Stomach (tissue), 9 donors: ENCODE results near the gene P3H3. TPM values are rescaled to one million over a fixed set of nuclear protein-coding genes. Genes with fewer than 3 reads are reported as not detected.

Experiments
- DNase-seq, 2 donors: peaks; one replicate each; pipeline versions ENCODE4 v3.0.0 to v3.0.0-alpha.2; 2013 to 2019
- H3K27ac ChIP-seq, 5 donors: fragments of 200-600 bp in 4 of 5; sonication (generic) in 4 of 5; one replicate each; pipeline ENCODE4 v1.5.1; 2013 to 2019; ENCODE audit warnings: mild to moderate bottlenecking in 1 of 5, moderate library complexity in 1 of 5
- H3K27me3 ChIP-seq, 3 donors: fragments of 200-600 bp; sonication (generic); one replicate each; pipeline ENCODE4 v1.5.1; 2017 to 2019; ENCODE audit warnings: mixed run types in 1 of 3
- H3K36me3 ChIP-seq, 4 donors: fragments of 200-600 bp; sonication (generic); 1 replicate in 3 of 4; 2 replicates in 1 of 4; pipeline ENCODE4 v1.5.1; 2016 to 2019
- H3K4me1 ChIP-seq, 4 donors: fragments of 200-600 bp; sonication (generic); one replicate each; pipeline ENCODE4 v1.5.1; 2016 to 2019
- H3K4me3 ChIP-seq, 4 donors: fragments of 200-600 bp; sonication (generic) in 3 of 4; one replicate each; pipeline ENCODE4 v1.5.1; 2016 to 2019; ENCODE audit warnings: mild to moderate bottlenecking in 1 of 4
- H3K9me3 ChIP-seq, 4 donors: fragments of 200-600 bp; sonication (generic); one replicate each; pipeline ENCODE4 v1.5.1; 2016 to 2019
- CTCF ChIP-seq, 7 experiments: fragments of 450-650 bp in 4 of 7; fragments of 200-600 bp in 3 of 7; sonication (generic) in 3 of 7; IDR thresholded peaks; one replicate each; pipeline ENCODE4 v1.5.1; 2016 to 2019; ENCODE audit warnings: antibody characterized with exemption in 7 of 7, control low read depth in 2 of 7, mild to moderate bottlenecking in 1 of 7
- EP300 ChIP-seq: sonication (generic); formaldehyde crosslinking; IDR thresholded peaks from one replicate; pipeline ENCODE4 v1.6.1; 2017; ENCODE audit warnings: antibody characterized with exemption
- POLR2A ChIP-seq, 4 donors: fragments of 450-650 bp; IDR thresholded peaks; one replicate each; pipeline ENCODE4 v1.6.1; 2016; ENCODE audit warnings: antibody characterized with exemption in 4 of 4, control low read depth in 2 of 4, mild to moderate bottlenecking in 1 of 4, moderate library complexity in 1 of 4
- POLR2AphosphoS5 ChIP-seq, 3 donors: sonication (generic); formaldehyde crosslinking; IDR thresholded peaks; one replicate each; pipeline ENCODE4 v1.6.1; 2016; ENCODE audit warnings: antibody characterized with exemption in 3 of 3
- WGBS, 5 donors: extraction: QIAGEN DNeasy Blood & Tissue Kit in 3 of 5; methylation state at CpG; one replicate each; pipeline versions ENCODE4 v1.1.5 to v1.1.7; 2013 to 2018; 5-methylcytosine and 5-hydroxymethylcytosine counted together
- intact Hi-C: fragments of 100-400 bp; cut with DNase I; formaldehyde crosslinking; loops from one replicate; pipeline ENCODE4 v1.15.1; 2023; ENCODE audit warnings: low total_unique reads
- polyA plus RNA-seq, 3 donors: library from polyadenylated mRNA; stranded (reverse); fragments of 200-250 nt; gene quantifications; one replicate each; pipeline ENCODE4 v1.2.3, GENCODE V29; 2013
- total RNA-seq, 5 donors: library from RNA; depleted of rRNA; stranded (reverse); fragments of >200 nt; gene quantifications; one replicate each; pipeline versions ENCODE4 v1.1.0 to v1.2.3, GENCODE V29; 2014 to 2016
- donor health status: healthy with polysubstance abuse.
- donor health status: Bipolar disorder and iron deficiency.
- donor health status: healthy.

The P3H3 gene
- total and polyA plus RNA-seq, 8 donors: 7.0 to 41.1 (median 15.6) TPM

GRCh38 chr12:6855322-6855721 is 27.1 kb downstream of the P3H3 start:
- DNase-seq: no peak
- H3K27ac ChIP-seq: no peak overlapping the region
- TF ChIP-seq POLR2AphosphoS5 (IDR thresholded peaks at IDR 0.05): no peak
- TF ChIP-seq POLR2A (IDR thresholded peaks at IDR 0.05): no peak
- no peak for TF ChIP-seq EP300
- TF ChIP-seq CTCF (IDR thresholded peaks at IDR 0.05): no peak

GRCh38 chr12:6858799-6859198 is 30.6 kb downstream of the P3H3 start:
- intact Hi-C loops: no loop called here
- H3K27ac ChIP-seq: no peak overlapping the region
- H3K36me3 ChIP-seq: peaks cover 77 to 88% (median 87%) of the 10 kb centered on the region in 4 donors
- H3K4me3 ChIP-seq: no peak overlapping the region
- DNase-seq: no peak
- H3K4me1 ChIP-seq: peaks cover 0 to 10% (median 5%) of the 10 kb centered on the region in 4 donors
- TF ChIP-seq POLR2AphosphoS5 (IDR thresholded peaks at IDR 0.05): no peak
- TF ChIP-seq POLR2A (IDR thresholded peaks at IDR 0.05): no peak
- TF ChIP-seq EP300: no peak
- no peak for TF ChIP-seq CTCF (IDR thresholded peaks at IDR 0.05)
- 87 to 100% (median 94%) methylated on average over 2 of the region's 2 CpGs for WGBS, 5 donors
- H3K27me3 ChIP-seq: no peaks in the 10 kb centered on the region
- no peaks in the 10 kb centered on the region for H3K9me3 ChIP-seq

More at GRCh38 chr12:6855322-6855721, 27.1 kb downstream of the P3H3 start:
- Histone ChIP-seq H3K27me3 (no peaks in the 10 kb centered on the region), H3K4me1 (peaks cover 9 to 31% (median 25%) of the 10 kb centered on the region in 4 donors), H3K4me3 (no peak overlapping the region), H3K9me3 (no peaks in the 10 kb centered on the region), H3K36me3 (peaks cover 51 to 53% (median 53%) of the 10 kb centered on the region in 4 donors)
- intact Hi-C loops: no loop called here
- 89 to 93% (median 91%) methylated on average over 14 of the region's 14 CpGs for WGBS, 5 donors

GRCh38 chr12:6860116-6860515 is 31.9 kb downstream of the P3H3 start:
- Histone ChIP-seq H3K27me3 (no peaks in the 10 kb centered on the region), H3K36me3 (peaks cover 90 to 100% (median 99%) of the 10 kb centered on the region in 4 donors), H3K9me3 (no peaks in the 10 kb centered on the region), H3K4me3 (no peak overlapping the region), H3K27ac (no peak overlapping the region), H3K4me1 (no peaks in the 10 kb centered on the region)
- no peak for TF ChIP-seq CTCF (IDR thresholded peaks at IDR 0.05)
- TF ChIP-seq POLR2AphosphoS5 (IDR thresholded peaks at IDR 0.05): no peak
- TF ChIP-seq POLR2A (IDR thresholded peaks at IDR 0.05): no peak
- TF ChIP-seq EP300: no peak
- intact Hi-C loops: no loop called here
- DNase-seq: no peak
- 90 to 97% (median 96%) methylated on average over 6 to 9 of the region's 9 CpGs for WGBS, 5 donors

- Histone ChIP-seq H3K27ac (no peak overlapping the region), H3K4me3 (no peak overlapping the region), H3K9me3 (no peaks in the 10 kb centered on the region), H3K4me1 (no peaks in the 10 kb centered on the region), H3K36me3 (peaks cover 86 to 100% (median 99%) of the 10 kb centered on the region in 4 donors), H3K27me3 (no peaks in the 10 kb centered on the region)
- intact Hi-C loops: no loop called here
- TF ChIP-seq CTCF (IDR thresholded peaks at IDR 0.05): no peak
- TF ChIP-seq POLR2A (IDR thresholded peaks at IDR 0.05): no peak
- TF ChIP-seq EP300: no peak
- no peak for TF ChIP-seq POLR2AphosphoS5 (IDR thresholded peaks at IDR 0.05)
- 89 to 98% (median 96%) methylated on average over 7 of the region's 7 CpGs for WGBS, 5 donors
- DNase-seq: no peak
Observed at GRCh38 chr12:6860942-6861341, 32.7 kb downstream of the P3H3 start.
